Measurements from ENCODE around the gene HFE. TPM values are rescaled to one million over a fixed set of nuclear protein-coding genes. Genes with fewer than 3 reads are reported as not detected.

HFE gene
- total and polyA plus RNA-seq, 2 of the 13 experiments (the other 11 are each of a cell fraction or from before 2014, with no cell fraction given) = 3.7 to 6.3 TPM

GRCh38 chr6:26122793-26123674 is 35.8 kb downstream of the HFE start (continued):
- TF ChIP-seq ZNF318 (CRISPR knock-in tag; IDR thresholded peaks at IDR 0.05) (no peak), ZNF747 (CRISPR knock-in tag; IDR thresholded peaks at IDR 0.05; ENCODE audit: borderline replicate concordance) (no peak), ZFY (CRISPR knock-in tag; IDR thresholded peaks at IDR 0.05) (no peak), ZNF354B (CRISPR knock-in tag; IDR thresholded peaks at IDR 0.05) (no peak), BORCS8-MEF2B (CRISPR knock-in tag; IDR thresholded peaks at IDR 0.05) (no peak), FOXK2 (IDR thresholded peaks at IDR 0.05) (peak; percentile 75), PAWR (CRISPR knock-in tag; IDR thresholded peaks at IDR 0.05; ENCODE audit: borderline replicate concordance) (no peak), MLLT10 (CRISPR knock-in tag; IDR thresholded peaks at IDR 0.05) (no peak), ESRRA (CRISPR knock-in tag; IDR thresholded peaks at IDR 0.05; ENCODE audit: low read depth) (no peak), GABPA (IDR thresholded peaks at IDR 0.05; ENCODE audit: low read depth, low read length) (no peak), GABPA (CRISPR knock-in tag; IDR thresholded peaks at IDR 0.05; ENCODE audit: low read depth) (peak; percentile 63), BRF2 (CRISPR knock-in tag; IDR thresholded peaks at IDR 0.05) (peak; percentile 82), ZNF143 (CRISPR knock-in tag; IDR thresholded peaks at IDR 0.05) (no peak; the same call in 1 of the 2 replicates), NBN (conservative IDR thresholded peaks at IDR 0.05) (no peak), TAF1 (CRISPR knock-in tag; IDR thresholded peaks at IDR 0.05) (peak; percentile 58), ZNF18 (CRISPR knock-in tag; IDR thresholded peaks at IDR 0.05; ENCODE audit: insufficient replicate concordance) (peak; percentile 72), DR1 (CRISPR knock-in tag; IDR thresholded peaks at IDR 0.05) (no peak; the same call in 1 of the 2 replicates), KDM4B (CRISPR knock-in tag; IDR thresholded peaks at IDR 0.05) (peak; percentile 62; the same call in 1 of the 2 replicates), PCBP1 (IDR thresholded peaks at IDR 0.05; ENCODE audit: borderline replicate concordance, low read depth, low read length) (no peak), TAF15 (IDR thresholded peaks at IDR 0.05; ENCODE audit: low read depth, low read length, poor library complexity, severe bottlenecking) (no peak)
